ENCODE results near the gene BLOC1S2.

- TF ChIP-seq, protein P1, sequence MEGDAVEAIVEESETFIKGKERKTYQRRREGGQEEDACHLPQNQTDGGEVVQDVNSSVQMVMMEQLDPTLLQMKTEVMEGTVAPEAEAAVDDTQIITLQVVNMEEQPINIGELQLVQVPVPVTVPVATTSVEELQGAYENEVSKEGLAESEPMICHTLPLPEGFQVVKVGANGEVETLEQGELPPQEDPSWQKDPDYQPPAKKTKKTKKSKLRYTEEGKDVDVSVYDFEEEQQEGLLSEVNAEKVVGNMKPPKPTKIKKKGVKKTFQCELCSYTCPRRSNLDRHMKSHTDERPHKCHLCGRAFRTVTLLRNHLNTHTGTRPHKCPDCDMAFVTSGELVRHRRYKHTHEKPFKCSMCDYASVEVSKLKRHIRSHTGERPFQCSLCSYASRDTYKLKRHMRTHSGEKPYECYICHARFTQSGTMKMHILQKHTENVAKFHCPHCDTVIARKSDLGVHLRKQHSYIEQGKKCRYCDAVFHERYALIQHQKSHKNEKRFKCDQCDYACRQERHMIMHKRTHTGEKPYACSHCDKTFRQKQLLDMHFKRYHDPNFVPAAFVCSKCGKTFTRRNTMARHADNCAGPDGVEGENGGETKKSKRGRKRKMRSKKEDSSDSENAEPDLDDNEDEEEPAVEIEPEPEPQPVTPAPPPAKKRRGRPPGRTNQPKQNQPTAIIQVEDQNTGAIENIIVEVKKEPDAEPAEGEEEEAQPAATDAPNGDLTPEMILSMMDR (IDR thresholded peaks at IDR 0.05), result no peak
- TF ChIP-seq POLR2A (IDR thresholded peaks at IDR 0.05) (no peak), POLR2AphosphoS5 (IDR thresholded peaks at IDR 0.05) (no peak)
Observed at GRCh38 chr10:100289641-100290040, 3.2 kb upstream of the BLOC1S2 start.
